ENCODE data around the gene ADAT3. TPM values are rescaled to one million over a fixed set of nuclear protein-coding genes. Genes with fewer than 3 reads are reported as not detected.

ADAT3 gene
- polyA plus RNA-seq, 1 of the 3 experiments (the other 2 are of a cell fraction): 2.8 TPM

DNA sequence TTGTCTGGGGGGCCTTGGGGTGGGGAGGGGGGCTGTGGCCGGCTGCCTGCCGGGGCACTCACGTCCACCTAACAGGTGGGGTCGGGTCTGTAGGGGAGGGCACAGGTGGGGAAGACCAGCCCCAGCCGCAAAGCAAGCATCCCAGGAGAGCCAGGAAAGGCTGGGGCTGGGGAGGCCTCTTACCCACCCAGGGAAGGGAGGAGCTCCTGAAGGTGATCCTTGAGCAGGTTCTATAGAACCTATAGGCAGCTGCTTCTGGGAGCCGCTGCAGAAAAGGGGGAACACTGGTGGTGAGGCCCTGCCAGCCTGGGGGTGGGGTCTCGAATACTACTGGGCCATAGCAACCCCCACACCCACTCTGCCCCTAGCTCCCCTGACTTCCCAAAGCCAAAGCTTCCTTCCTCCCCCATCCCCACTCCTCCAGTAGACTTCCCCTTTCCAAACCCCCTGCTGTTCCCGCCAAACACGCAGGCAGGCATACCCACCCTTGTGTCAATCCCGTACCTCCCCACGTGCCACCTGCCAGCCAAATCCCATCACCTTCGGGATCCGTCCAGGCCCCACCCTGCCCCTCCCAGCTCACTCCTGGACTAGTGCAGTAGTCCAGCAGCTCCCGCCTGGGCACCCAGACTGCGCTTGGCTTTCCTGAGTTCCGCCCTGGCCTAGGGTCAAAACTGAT, 47.4 kb upstream of the ADAT3 start:
- Histone ChIP-seq H3K9me3 (no peaks in the 10 kb centered on the region), H3K4me3 (ENCODE audit: low read depth in 2 of 2, low read length in 1 of 2) (0 out of 4 replicates have a peak overlapping the region, but pooled peaks of 1 of the 2 experiments have one; percentile 36), H3K79me2 (ENCODE audit: insufficient read depth) (peaks cover 100% of the 10 kb centered on the region), H3K9me2 (no peaks in the 10 kb centered on the region), H3F3A (replicated peaks; ENCODE audit: insufficient read depth) (peaks cover 12% of the 10 kb centered on the region), H3K27ac (ENCODE audit: low read depth in 2 of 2, low read length in 1 of 2) (peak overlapping the region in 1 of 2 experiments; percentile 58; a peak in 2 of 4 replicates), H3K36me3 (replicated peaks in 1 of 2; ENCODE audit: control insufficient read depth in 1 of 2, insufficient read depth in 2 of 2, low read length in 1 of 2) (peaks cover 0 to 3% of the 10 kb centered on the region in 2 experiments), H3K4me2 (peak overlapping the region; percentile 98), H3K4me1 (ENCODE audit: control insufficient read depth in 1 of 2, insufficient read depth in 2 of 2, low read depth in 1 of 2, low read length in 1 of 2) (peaks cover 37 to 65% of the 10 kb centered on the region in 2 experiments; a peak in 3 of 4 replicates), H3K27me3 (ENCODE audit: insufficient read depth) (no peaks in the 10 kb centered on the region), H3K9ac (peak overlapping the region; percentile 53; the same call in 1 of the 2 replicates), H2AFZ (ENCODE audit: low read depth) (no peak overlapping the region), H4K20me1 (ENCODE audit: insufficient read depth) (peaks cover 95% of the 10 kb centered on the region)
- WGBS (ENCODE audit: low lambda C conversion rate): 72% methylated on average over 13 of the region's 16 CpGs
- CTCF ChIA-PET: interaction anchor here (0.6 to 2.8 kb wide), 7 partner anchors 9 to 211 kb away, joined by 3 to 15 read pairs (median 3); partner anchors contain the start of gene REXO1
- no peak for DNase-seq
- TF ChIP-seq MEF2A (IDR thresholded peaks at IDR 0.05; ENCODE audit: borderline replicate concordance, low read depth): no peak
- TF ChIP-seq MXI1 (IDR thresholded peaks at IDR 0.05; ENCODE audit: low read depth, low read length): no peak
- TF ChIP-seq, protein P1, sequence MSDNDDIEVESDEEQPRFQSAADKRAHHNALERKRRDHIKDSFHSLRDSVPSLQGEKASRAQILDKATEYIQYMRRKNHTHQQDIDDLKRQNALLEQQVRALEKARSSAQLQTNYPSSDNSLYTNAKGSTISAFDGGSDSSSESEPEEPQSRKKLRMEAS (IDR thresholded peaks at IDR 0.05; ENCODE audit: low read depth): no peak
- TF ChIP-seq, protein P2, sequence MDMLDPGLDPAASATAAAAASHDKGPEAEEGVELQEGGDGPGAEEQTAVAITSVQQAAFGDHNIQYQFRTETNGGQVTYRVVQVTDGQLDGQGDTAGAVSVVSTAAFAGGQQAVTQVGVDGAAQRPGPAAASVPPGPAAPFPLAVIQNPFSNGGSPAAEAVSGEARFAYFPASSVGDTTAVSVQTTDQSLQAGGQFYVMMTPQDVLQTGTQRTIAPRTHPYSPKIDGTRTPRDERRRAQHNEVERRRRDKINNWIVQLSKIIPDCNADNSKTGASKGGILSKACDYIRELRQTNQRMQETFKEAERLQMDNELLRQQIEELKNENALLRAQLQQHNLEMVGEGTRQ (IDR thresholded peaks at IDR 0.05; ENCODE audit: borderline replicate concordance, low read depth, low read length): no peak
- no peak for TF ChIP-seq POLR2AphosphoS5 (IDR thresholded peaks at IDR 0.05; ENCODE audit: low read depth, low read length)
- no peak for TF ChIP-seq RCOR1 (IDR thresholded peaks at IDR 0.05; ENCODE audit: low read length)
- TF ChIP-seq, protein P3, sequence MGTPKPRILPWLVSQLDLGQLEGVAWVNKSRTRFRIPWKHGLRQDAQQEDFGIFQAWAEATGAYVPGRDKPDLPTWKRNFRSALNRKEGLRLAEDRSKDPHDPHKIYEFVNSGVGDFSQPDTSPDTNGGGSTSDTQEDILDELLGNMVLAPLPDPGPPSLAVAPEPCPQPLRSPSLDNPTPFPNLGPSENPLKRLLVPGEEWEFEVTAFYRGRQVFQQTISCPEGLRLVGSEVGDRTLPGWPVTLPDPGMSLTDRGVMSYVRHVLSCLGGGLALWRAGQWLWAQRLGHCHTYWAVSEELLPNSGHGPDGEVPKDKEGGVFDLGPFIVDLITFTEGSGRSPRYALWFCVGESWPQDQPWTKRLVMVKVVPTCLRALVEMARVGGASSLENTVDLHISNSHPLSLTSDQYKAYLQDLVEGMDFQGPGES (IDR thresholded peaks at IDR 0.05; ENCODE audit: low read depth, low read length): no peak
- no peak for TF ChIP-seq GABPA (IDR thresholded peaks at IDR 0.05; ENCODE audit: low read depth)
- TF ChIP-seq TAF1 (IDR thresholded peaks at IDR 0.05; ENCODE audit: borderline replicate concordance, low read depth, low read length): no peak
- TF ChIP-seq TCF12 (IDR thresholded peaks at IDR 0.05): no peak
- TF ChIP-seq JUND (IDR thresholded peaks at IDR 0.05): no peak
- TF ChIP-seq, protein P4, sequence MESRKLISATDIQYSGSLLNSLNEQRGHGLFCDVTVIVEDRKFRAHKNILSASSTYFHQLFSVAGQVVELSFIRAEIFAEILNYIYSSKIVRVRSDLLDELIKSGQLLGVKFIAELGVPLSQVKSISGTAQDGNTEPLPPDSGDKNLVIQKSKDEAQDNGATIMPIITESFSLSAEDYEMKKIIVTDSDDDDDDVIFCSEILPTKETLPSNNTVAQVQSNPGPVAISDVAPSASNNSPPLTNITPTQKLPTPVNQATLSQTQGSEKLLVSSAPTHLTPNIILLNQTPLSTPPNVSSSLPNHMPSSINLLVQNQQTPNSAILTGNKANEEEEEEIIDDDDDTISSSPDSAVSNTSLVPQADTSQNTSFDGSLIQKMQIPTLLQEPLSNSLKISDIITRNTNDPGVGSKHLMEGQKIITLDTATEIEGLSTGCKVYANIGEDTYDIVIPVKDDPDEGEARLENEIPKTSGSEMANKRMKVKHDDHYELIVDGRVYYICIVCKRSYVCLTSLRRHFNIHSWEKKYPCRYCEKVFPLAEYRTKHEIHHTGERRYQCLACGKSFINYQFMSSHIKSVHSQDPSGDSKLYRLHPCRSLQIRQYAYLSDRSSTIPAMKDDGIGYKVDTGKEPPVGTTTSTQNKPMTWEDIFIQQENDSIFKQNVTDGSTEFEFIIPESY (IDR thresholded peaks at IDR 0.05; ENCODE audit: borderline replicate concordance, low read depth): no peak
- no peak for TF ChIP-seq ELF1 (IDR thresholded peaks at IDR 0.05)
- TF ChIP-seq, protein P5, sequence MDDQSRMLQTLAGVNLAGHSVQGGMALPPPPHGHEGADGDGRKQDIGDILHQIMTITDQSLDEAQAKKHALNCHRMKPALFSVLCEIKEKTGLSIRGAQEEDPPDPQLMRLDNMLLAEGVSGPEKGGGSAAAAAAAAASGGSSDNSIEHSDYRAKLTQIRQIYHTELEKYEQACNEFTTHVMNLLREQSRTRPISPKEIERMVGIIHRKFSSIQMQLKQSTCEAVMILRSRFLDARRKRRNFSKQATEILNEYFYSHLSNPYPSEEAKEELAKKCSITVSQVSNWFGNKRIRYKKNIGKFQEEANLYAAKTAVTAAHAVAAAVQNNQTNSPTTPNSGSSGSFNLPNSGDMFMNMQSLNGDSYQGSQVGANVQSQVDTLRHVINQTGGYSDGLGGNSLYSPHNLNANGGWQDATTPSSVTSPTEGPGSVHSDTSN (IDR thresholded peaks at IDR 0.05): no peak
- no peak for TF ChIP-seq NFIC (IDR thresholded peaks at IDR 0.05; ENCODE audit: borderline replicate concordance)
- no peak for TF ChIP-seq YY1 (IDR thresholded peaks at IDR 0.05; ENCODE audit: low read depth)
- no peak for TF ChIP-seq NRF1 (IDR thresholded peaks at IDR 0.05; ENCODE audit: low read depth, low read length)
- POLR2A ChIA-PET: no interaction called here
